Prostate gland (tissue), 2 donors: ENCODE measurements around the gene SDC3. TPM values are rescaled to one million over a fixed set of nuclear protein-coding genes. Genes with fewer than 3 reads are reported as not detected.
A peak's percentile ranks its signal among the peaks of the same experiment; 100 is the strongest.

Experiments used
- DNase-seq: peaks from one replicate; pipeline ENCODE4 v3.0.0-alpha.2; 2019; ENCODE audit warnings: low spot score
- H3K27ac ChIP-seq, 2 donors: fragments of 200-600 bp; sonication (generic); 2 replicates each; pipeline ENCODE4 v1.5.1; 2017 to 2019
- H3K27me3 ChIP-seq: fragments of 200-600 bp; sonication (generic); replicated peaks from 2 replicates; pipeline ENCODE4 v1.5.1; 2019; ENCODE audit not compliant: insufficient read depth
- H3K36me3 ChIP-seq, 2 donors: fragments of 200-600 bp; sonication (generic); 1 replicate in 1 of 2; 2 replicates in 1 of 2; pipeline versions ENCODE4 v1.5.1 to v1.8.1; 2017 to 2019
- H3K4me1 ChIP-seq: fragments of 200-600 bp; sonication (generic); replicated peaks from 2 replicates; pipeline ENCODE4 v1.5.1; 2019
- H3K4me3 ChIP-seq, 2 donors: fragments of 200-600 bp; sonication (generic); 2 replicates each; pipeline ENCODE4 v1.5.1; 2017 to 2019
- H3K9me3 ChIP-seq: fragments of 200-600 bp; sonication (generic); 2 replicates; pipeline ENCODE4 v1.5.1; 2017
- CTCF ChIP-seq, 4 experiments: fragments of 200-600 bp in 2 of 4; fragments of 450-650 bp in 2 of 4; sonication (generic) in 2 of 4; IDR thresholded peaks; 1 replicate in 3 of 4; 2 replicates in 1 of 4; pipeline ENCODE4 v1.5.1; 2016 to 2019; ENCODE audit warnings: antibody characterized with exemption in 4 of 4, mild to moderate bottlenecking in 2 of 4, moderate library complexity in 2 of 4
- POLR2A ChIP-seq: fragments of 450-650 bp; IDR thresholded peaks from one replicate; pipeline ENCODE4 v1.6.1; 2016; ENCODE audit warnings: antibody characterized with exemption, mild to moderate bottlenecking
- POLR2AphosphoS5 ChIP-seq: sonication (generic); formaldehyde crosslinking; IDR thresholded peaks from one replicate; pipeline ENCODE4 v1.6.1; 2017; ENCODE audit warnings: antibody characterized with exemption
- WGBS: methylation state at CpG from one replicate; pipeline ENCODE4 v1.1.5; 2018; 5-methylcytosine and 5-hydroxymethylcytosine counted together
- intact Hi-C: fragments of 100-400 bp; cut with DNase I; formaldehyde crosslinking; loops from one replicate; pipeline ENCODE4 v1.14.2; 2022
- total RNA-seq, 2 donors: library from RNA; depleted of rRNA; stranded (reverse); fragments of >200 nt; gene quantifications; one replicate each; pipeline ENCODE4 v1.1.0, GENCODE V29; 2016

Gene SDC3
- total RNA-seq, 2 donors from 2014 or later, result 25.5 to 39.6 TPM

GRCh38 chr1:30824736-30825429 lies 83.7 kb downstream of the SDC3 start:
- no peaks in the 10 kb centered on the region for H3K27me3 ChIP-seq
- peak overlapping the region in 1 of 2 donors; percentile 30 for H3K4me3 ChIP-seq
- WGBS, result 17% methylated on average over 12 of the region's 12 CpGs
- H3K27ac ChIP-seq, result peak overlapping the region; percentile 91 to 95
- H3K36me3 ChIP-seq, result no peaks in the 10 kb centered on the region
- intact Hi-C loops, result no loop called here
- H3K9me3 ChIP-seq, result no peaks in the 10 kb centered on the region
- no peaks in the 10 kb centered on the region for H3K4me1 ChIP-seq
- DNase-seq, result no peak
- TF ChIP-seq POLR2A (no peak), CTCF (IDR thresholded peaks at IDR 0.05) (no peak), POLR2AphosphoS5 (no peak)

- intact Hi-C loops, result no loop called here
- peak; percentile 74 for TF ChIP-seq POLR2A
- TF ChIP-seq CTCF (IDR thresholded peaks at IDR 0.05), result peak in 2 of 4 experiments; percentile 22 to 25
- TF ChIP-seq POLR2AphosphoS5, result peak; percentile 89
- Histone ChIP-seq H3K4me3 (peak overlapping the region; percentile 19 to 30), H3K9me3 (no peaks in the 10 kb centered on the region), H3K27me3 (no peaks in the 10 kb centered on the region), H3K4me1 (no peaks in the 10 kb centered on the region), H3K36me3 (no peaks in the 10 kb centered on the region), H3K27ac (peak overlapping the region; percentile 91 to 95)
- 0% methylated on average over 44 of the region's 44 CpGs for WGBS
- DNase-seq, result peak; percentile 95
These were observed 84.4 kb downstream of the SDC3 start for GRCh38 chr1:30823969-30824735.

- WGBS, result 49% methylated on average over 3 of the region's 3 CpGs
These were observed 85.0 kb downstream of the SDC3 start for GRCh38 chr1:30823627-30823968.

GRCh38 chr1:30822966-30823581 lies 85.5 kb downstream of the SDC3 start:
- TF ChIP-seq POLR2AphosphoS5, result no peak
- TF ChIP-seq CTCF (IDR thresholded peaks at IDR 0.05), result no peak
- no peak for TF ChIP-seq POLR2A
- intact Hi-C loops, result no loop called here
- Histone ChIP-seq H3K36me3 (no peaks in the 10 kb centered on the region), H3K9me3 (no peaks in the 10 kb centered on the region), H3K27ac (peak overlapping the region; percentile 91 to 95), H3K4me1 (no peaks in the 10 kb centered on the region), H3K27me3 (no peaks in the 10 kb centered on the region), H3K4me3 (no peak overlapping the region)
- no peak for DNase-seq
- 48% methylated on average over 6 of the region's 6 CpGs for WGBS

More at GRCh38 chr1:30823627-30823968, 85.0 kb downstream of the SDC3 start:
- TF ChIP-seq POLR2AphosphoS5, result no peak
- no peak for TF ChIP-seq CTCF (IDR thresholded peaks at IDR 0.05)
- TF ChIP-seq POLR2A, result no peak
- Histone ChIP-seq H3K27me3 (no peaks in the 10 kb centered on the region), H3K9me3 (no peaks in the 10 kb centered on the region), H3K4me3 (peak overlapping the region in 1 of 2 donors; percentile 19), H3K36me3 (no peaks in the 10 kb centered on the region), H3K27ac (peak overlapping the region; percentile 91 to 95), H3K4me1 (no peaks in the 10 kb centered on the region)
- DNase-seq, result no peak
- intact Hi-C loops, result no loop called here
